ENCODE results near the gene SMO. TPM values are rescaled to one million over a fixed set of nuclear protein-coding genes. Genes with fewer than 3 reads are reported as not detected.
A peak's percentile ranks its signal among the peaks of the same experiment; 100 is the strongest.
"Not testable (repeated sequence)": the region's sequence is repeated elsewhere in the genome, so short reads cannot be mapped to it uniquely, and the experiment has no call there.

SMO gene
- total and polyA plus RNA-seq, 2 experiments from 2014 or later, result 13.1 to 61.5 TPM

- no peaks in the 10 kb centered on the region for H3K9me2 ChIP-seq (ENCODE audit: insufficient read depth)
- H3F3A ChIP-seq (replicated peaks; ENCODE audit: low read depth), result peaks cover 3% of the 10 kb centered on the region; the same call in 1 of the 2 replicates
- peak; percentile 87 for DNase-seq (ENCODE audit: low spot score)
- Mint-ChIP-seq H3K27me3 (ENCODE audit: insufficient read depth, low read depth, poor library complexity) (peaks cover 16% of the 10 kb centered on the region), H3K27ac (peak overlapping the region; percentile 93), H3K4me3 (peak overlapping the region; percentile 76), H3K9me3 (no peaks in the 10 kb centered on the region), H3K4me1 (peaks cover 42% of the 10 kb centered on the region), H3K36me3 (ENCODE audit: low read depth) (peaks cover 8% of the 10 kb centered on the region)
- no peaks in the 10 kb centered on the region for H4K20me1 ChIP-seq (replicated peaks; ENCODE audit: insufficient read depth)
- peak overlapping the region; percentile 63 for H3K27ac ChIP-seq (ENCODE audit: low read depth)
- H3K27me3 ChIP-seq (ENCODE audit: insufficient read depth), result no peaks in the 10 kb centered on the region
- H3K4me2 ChIP-seq, result peak overlapping the region; percentile 90
- no peak overlapping the region for H2AFZ ChIP-seq
- TF ChIP-seq POLR2AphosphoS5 (IDR thresholded peaks at IDR 0.05; ENCODE audit: low read depth) (peak; percentile 84), CREB1 (CRISPR knock-in tag; IDR thresholded peaks at IDR 0.05; ENCODE audit: low read depth) (peak; percentile 19; the same call in 1 of the 2 replicates), ZNF114 (CRISPR knock-in tag; IDR thresholded peaks at IDR 0.05) (peak; percentile 56; the same call in 1 of the 2 replicates), STAT1 (IDR thresholded peaks at IDR 0.05; ENCODE audit: unreplicated experiment) (no peak), NANOG (IDR thresholded peaks at IDR 0.05; ENCODE audit: borderline replicate concordance) (no peak)
- H3K4me1 ChIP-seq (ENCODE audit: insufficient read depth), result peaks cover 19% of the 10 kb centered on the region
- peak overlapping the region; percentile 68 for H3K4me3 ChIP-seq
- H3K79me2 ChIP-seq (replicated peaks; ENCODE audit: insufficient read depth), result no peaks in the 10 kb centered on the region
- H3K36me3 ChIP-seq (ENCODE audit: insufficient read depth), result peaks cover 4% of the 10 kb centered on the region
- ATAC-seq, result peak; percentile 19
Observed at GRCh38 chr7:129170441-129171021, 17.9 kb upstream of the SMO start.

- not testable (repeated sequence) for H3K4me3 Mint-ChIP-seq; H3K79me2 ChIP-seq (replicated peaks; ENCODE audit: insufficient read depth)
- peaks cover 27% of the 10 kb centered on the region for H3K4me1 Mint-ChIP-seq
Observed at GRCh38 chr7:129173861-129174260, 14.6 kb upstream of the SMO start.

GRCh38 chr7:129176916-129177710 is 11.3 kb upstream of the SMO start:
- H3K36me3 Mint-ChIP-seq (ENCODE audit: low read depth), result no peaks in the 10 kb centered on the region
- no peak for DNase-seq (ENCODE audit: low spot score)
- no peaks in the 10 kb centered on the region for H3K36me3 ChIP-seq (ENCODE audit: insufficient read depth)
- H3K4me3 ChIP-seq, result no peak overlapping the region
- ATAC-seq, result no peak
- no peaks in the 10 kb centered on the region for H3K4me1 ChIP-seq (ENCODE audit: insufficient read depth)
- H4K20me1 ChIP-seq (replicated peaks; ENCODE audit: insufficient read depth), result no peaks in the 10 kb centered on the region
- H3K27ac Mint-ChIP-seq, result no peak overlapping the region
- no peaks in the 10 kb centered on the region for H3K27me3 ChIP-seq (ENCODE audit: insufficient read depth)
- H3K4me3 Mint-ChIP-seq, result no peak overlapping the region
- H3K27ac ChIP-seq (ENCODE audit: low read depth), result no peak overlapping the region
- no peaks in the 10 kb centered on the region; the same call in 2 of the 3 replicates for H3K9me3 Mint-ChIP-seq
- no peak overlapping the region for H3K4me2 ChIP-seq
- H3K9me2 ChIP-seq (ENCODE audit: insufficient read depth), result 0 out of 2 replicates have a peak, but pooled peaks cover 4% of the 10 kb centered on the region
- H3F3A ChIP-seq (replicated peaks; ENCODE audit: low read depth), result no peaks in the 10 kb centered on the region
- peaks cover 9% of the 10 kb centered on the region for H3K27me3 Mint-ChIP-seq (ENCODE audit: insufficient read depth, low read depth, poor library complexity)
- peaks cover 1% of the 10 kb centered on the region; the same call in 2 of the 3 replicates for H3K4me1 Mint-ChIP-seq
- H2AFZ ChIP-seq, result no peak overlapping the region
- no peaks in the 10 kb centered on the region for H3K79me2 ChIP-seq (replicated peaks; ENCODE audit: insufficient read depth)
- TF ChIP-seq EZH2phosphoT487 (IDR thresholded peaks at IDR 0.05; ENCODE audit: unreplicated experiment), result no peak
- TF ChIP-seq EZH2 (IDR thresholded peaks at IDR 0.05; ENCODE audit: low read depth, unreplicated experiment), result no peak
- TF ChIP-seq JUNB (IDR thresholded peaks at IDR 0.05; ENCODE audit: unreplicated experiment), result no peak
- TF ChIP-seq CREB1 (CRISPR knock-in tag; IDR thresholded peaks at IDR 0.05; ENCODE audit: low read depth), result no peak
- TF ChIP-seq POLR2AphosphoS5 (IDR thresholded peaks at IDR 0.05; ENCODE audit: low read depth), result no peak
- TF ChIP-seq ETS1 (IDR thresholded peaks at IDR 0.05), result no peak
- no peak for TF ChIP-seq REST (IDR thresholded peaks at IDR 0.05; ENCODE audit: unreplicated experiment)
- no peak for TF ChIP-seq CTCF (conservative IDR thresholded peaks at IDR 0.05; ENCODE audit: low read depth in 2 of 2)
- TF ChIP-seq ZNF114 (CRISPR knock-in tag; IDR thresholded peaks at IDR 0.05), result no peak
- TF ChIP-seq NANOG (IDR thresholded peaks at IDR 0.05; ENCODE audit: borderline replicate concordance), result no peak

More at GRCh38 chr7:129173861-129174260, 14.6 kb upstream of the SMO start:
- H4K20me1 ChIP-seq (replicated peaks; ENCODE audit: insufficient read depth); H3K36me3 Mint-ChIP-seq (ENCODE audit: low read depth); H2AFZ ChIP-seq; H3K9me2 ChIP-seq (ENCODE audit: insufficient read depth); H3F3A ChIP-seq (replicated peaks; ENCODE audit: low read depth); H3K9me3 Mint-ChIP-seq; DNase-seq (ENCODE audit: low spot score); H3K27me3 ChIP-seq (ENCODE audit: insufficient read depth); H3K27ac Mint-ChIP-seq; H3K27ac ChIP-seq (ENCODE audit: low read depth); H3K36me3 ChIP-seq (ENCODE audit: insufficient read depth); H3K4me2 ChIP-seq; H3K4me3 ChIP-seq; ATAC-seq: not testable (repeated sequence)
- H3K4me1 ChIP-seq (ENCODE audit: insufficient read depth), result peaks cover 10% of the 10 kb centered on the region
- H3K27me3 Mint-ChIP-seq (ENCODE audit: insufficient read depth, low read depth, poor library complexity), result peaks cover 15% of the 10 kb centered on the region

Data from GM23338 (cell line).